Activated gamma-delta T cell treated with anti-CD3 and anti-CD28 coated beads, Interleukin-2, amount 50 U/mL, for 16 hours (primary cell): ENCODE measurements around the gene LAMC1.
"Not testable (repeated sequence)": the region's sequence is repeated elsewhere in the genome, so short reads cannot be mapped to it uniquely, and the experiment has no call there.

ENCODE experiments used
- DNase-seq: peaks from one replicate; pipeline ENCODE4 v3.0.0-alpha.2; 2020; ENCODE audit warnings: low read depth

The LAMC1 gene

GRCh38 chr1:183150032-183150431, 126.8 kb downstream of the LAMC1 start:
- not testable (repeated sequence) for DNase-seq

- no peak for DNase-seq
Observed at GRCh38 chr1:183150445-183150844, 127.2 kb downstream of the LAMC1 start.

GRCh38 chr1:183152180-183152579, 129.0 kb downstream of the LAMC1 start:
- no peak for DNase-seq

- no peak for DNase-seq
Observed at GRCh38 chr1:183155939-183156338, 132.7 kb downstream of the LAMC1 start.

GRCh38 chr1:183159960-183160359, 136.7 kb downstream of the LAMC1 start:
- DNase-seq: no peak

- DNase-seq: no peak
Observed at GRCh38 chr1:183161391-183161790, 138.2 kb downstream of the LAMC1 start.

- no peak for DNase-seq
Observed at GRCh38 chr1:183163316-183163715, 140.1 kb downstream of the LAMC1 start.

- DNase-seq: no peak
Observed at GRCh38 chr1:183164340-183164739, 141.1 kb downstream of the LAMC1 start.

GRCh38 chr1:183164963-183165362, 141.7 kb downstream of the LAMC1 start:
- no peak for DNase-seq

- no peak for DNase-seq
Observed at GRCh38 chr1:183165456-183165855, 142.2 kb downstream of the LAMC1 start.

GRCh38 chr1:183166454-183166853, 143.2 kb downstream of the LAMC1 start:
- DNase-seq: no peak

GRCh38 chr1:183167676-183168075, 144.5 kb downstream of the LAMC1 start:
- DNase-seq: no peak

- no peak for DNase-seq
Observed at GRCh38 chr1:183168308-183168707, 145.1 kb downstream of the LAMC1 start.

GRCh38 chr1:183173828-183174227, 150.6 kb downstream of the LAMC1 start:
- DNase-seq: no peak

GRCh38 chr1:183175631-183176030, 152.4 kb downstream of the LAMC1 start:
- no peak for DNase-seq

GRCh38 chr1:183178545-183178944, 155.3 kb downstream of the LAMC1 start:
- no peak for DNase-seq

- DNase-seq: no peak
Observed at GRCh38 chr1:183179033-183179432, 155.8 kb downstream of the LAMC1 start.

- DNase-seq: no peak
Observed at GRCh38 chr1:183180218-183180617, 157.0 kb downstream of the LAMC1 start.

- DNase-seq: no peak
Observed at GRCh38 chr1:183180634-183181056, 157.4 kb downstream of the LAMC1 start.

- DNase-seq: no peak
Observed at GRCh38 chr1:183185941-183186490, 162.8 kb downstream of the LAMC1 start, which contains the start of gene LAMC2. LAMC2 (plus strand) TSS chr1:183186264; CDS start chr1:183186353, 89 bp downstream.

GRCh38 chr1:183186841-183187240, 163.6 kb downstream of the LAMC1 start:
- DNase-seq: no peak

- no peak for DNase-seq
Observed at GRCh38 chr1:183188240-183188639, 165.0 kb downstream of the LAMC1 start.

GRCh38 chr1:183191833-183192232, 168.6 kb downstream of the LAMC1 start:
- DNase-seq: no peak

- DNase-seq: no peak
Observed at GRCh38 chr1:183193963-183194525, 170.8 kb downstream of the LAMC1 start.
